HEK293 (cell line): ENCODE data around the gene DST.

Experiments used
- CTCF ChIA-PET: fragments of 350-600 bp; formaldehyde crosslinking; extraction: SDS; loops from one replicate; lab custom pipeline; 2021; ENCODE audit warnings: antibody characterized with exemption; lab: Yijun Ruan, JAX
- POLR2A ChIA-PET: fragments of 300-600 bp; formaldehyde crosslinking; extraction: SDS; loops from one replicate; lab custom pipeline; 2020; ENCODE audit warnings: antibody characterized with exemption, inconsistent platforms; lab: Yijun Ruan, JAX
- H3K27ac ChIP-seq: fragments of 200-500 bp; sonication (Bioruptor generic); 2 replicates; pipeline ENCODE4 v1.5.1; 2014; ENCODE audit warnings: low read depth, low read length, control low read depth, inconsistent platforms; ENCODE audit errors: extremely low read depth
- H3K36me3 ChIP-seq, 2 experiments: fragments of 200-500 bp in 1 of 2; sonication (Bioruptor generic) in 1 of 2; 1 replicate in 1 of 2; 2 replicates in 1 of 2; pipeline ENCODE4 v1.5.1; 2014 to 2017; ENCODE audit warnings: inconsistent platforms in 2 of 2, low read length in 2 of 2; ENCODE audit not compliant: control insufficient read depth in 2 of 2, insufficient read depth in 1 of 2
- H3K4me1 ChIP-seq: fragments of 200-500 bp; sonication (Bioruptor generic); 2 replicates; pipeline ENCODE4 v1.5.1; 2014; ENCODE audit warnings: mild to moderate bottlenecking, low read length, inconsistent platforms; ENCODE audit not compliant: control insufficient read depth, insufficient read depth
- H3K4me3 ChIP-seq: 2 replicates; pipeline ENCODE4 v1.5.1; 2011; ENCODE audit warnings: low read depth, mild to moderate bottlenecking, control low read depth, low read length, moderate library complexity
- H3K9me3 ChIP-seq: fragments of 200-500 bp; sonication (Bioruptor generic); 2 replicates; pipeline ENCODE4 v1.5.1; 2014; ENCODE audit warnings: low read depth, low read length, inconsistent platforms; ENCODE audit not compliant: control insufficient read depth, insufficient read depth
- SCRT2 ChIP-seq: fragments of 450-650 bp; formaldehyde crosslinking; IDR thresholded peaks from 2 replicates; pipeline ENCODE4 v1.5.1; 2016; ENCODE audit warnings: missing biosample characterization, missing genetic modification characterization
- SP7 ChIP-seq: fragments of 450-650 bp; formaldehyde crosslinking; IDR thresholded peaks from 2 replicates; pipeline ENCODE4 v1.5.1; 2016; ENCODE audit warnings: missing biosample characterization, missing genetic modification characterization
- ZBTB20 ChIP-seq: fragments of 450-650 bp; formaldehyde crosslinking; IDR thresholded peaks from 2 replicates; pipeline ENCODE4 v1.5.1; 2016; ENCODE audit warnings: missing biosample characterization, missing genetic modification characterization
- ZNF146 ChIP-seq: fragments of 450-650 bp; formaldehyde crosslinking; IDR thresholded peaks from 2 replicates; pipeline ENCODE4 v1.5.1; 2016; ENCODE audit warnings: missing biosample characterization, missing genetic modification characterization
- ZNF223 ChIP-seq: fragments of 450-650 bp; formaldehyde crosslinking; IDR thresholded peaks from 2 replicates; pipeline ENCODE4 v1.5.1; 2016; ENCODE audit warnings: missing biosample characterization, missing genetic modification characterization
- ZNF366 ChIP-seq: fragments of 450-650 bp; formaldehyde crosslinking; conservative IDR thresholded peaks from 2 replicates; pipeline ENCODE4 v1.5.1; 2016; ENCODE audit warnings: missing biosample characterization, missing genetic modification characterization
- ZNF514 ChIP-seq: fragments of 450-650 bp; formaldehyde crosslinking; IDR thresholded peaks from 2 replicates; pipeline ENCODE4 v1.5.1; 2016; ENCODE audit warnings: missing biosample characterization, missing genetic modification characterization
- ZNF549 ChIP-seq: fragments of 450-650 bp; IDR thresholded peaks from 2 replicates; pipeline ENCODE4 v1.5.1; 2018; ENCODE audit warnings: missing biosample characterization, missing genetic modification characterization, mild to moderate bottlenecking, inconsistent platforms, moderate library complexity
- TF ChIP-seq, protein P1 (sequence below): fragments of 450-650 bp; formaldehyde crosslinking; IDR thresholded peaks from 2 replicates; pipeline ENCODE4 v1.5.1; 2017; ENCODE audit warnings: missing biosample characterization, missing genetic modification characterization
- TF ChIP-seq, protein P2 (sequence below): fragments of 450-650 bp; formaldehyde crosslinking; IDR thresholded peaks from 2 replicates; pipeline ENCODE4 v1.5.1; 2017; ENCODE audit warnings: missing biosample characterization, missing genetic modification characterization
- TF ChIP-seq, protein P3 (sequence below): fragments of 450-650 bp; formaldehyde crosslinking; IDR thresholded peaks from 2 replicates; pipeline ENCODE4 v1.5.1; 2016; ENCODE audit warnings: missing biosample characterization, missing genetic modification characterization
- TF ChIP-seq, protein P4 (sequence below): fragments of 450-650 bp; formaldehyde crosslinking; IDR thresholded peaks from 2 replicates; pipeline ENCODE4 v1.5.1; 2016; ENCODE audit warnings: missing biosample characterization, missing genetic modification characterization

The DST gene

DNA sequence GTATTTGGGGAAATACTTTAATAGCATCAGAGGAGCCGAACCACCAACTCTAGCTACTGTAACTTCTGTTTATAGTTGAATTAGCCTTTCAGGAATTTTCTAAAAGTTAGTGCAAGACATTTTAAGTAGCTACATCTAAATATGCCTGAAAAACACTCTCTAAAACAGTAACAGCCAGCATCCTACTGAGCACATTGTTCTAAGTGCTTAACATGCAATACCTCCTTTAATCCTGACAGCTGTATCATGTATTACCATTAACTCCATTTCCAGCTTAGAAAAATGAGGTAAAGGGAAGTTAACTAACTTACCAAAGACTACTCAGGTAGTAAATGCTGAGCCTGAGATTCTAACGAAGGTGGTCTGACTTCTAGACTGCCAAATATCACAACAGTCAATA lies 120.7 kb downstream of the DST start:
- Histone ChIP-seq H3K4me1 (peaks cover 27% of the 10 kb centered on the region), H3K4me3 (no peak overlapping the region), H3K9me3 (no peaks in the 10 kb centered on the region), H3K27ac (no peak overlapping the region), H3K36me3 (peaks cover 20 to 25% of the 10 kb centered on the region in 2 experiments)
- ChIA-PET POLR2A (no interaction called here), CTCF (interaction anchor here (0.6 to 1.4 kb wide), 6 partner anchors 9 to 616 kb away, joined by 3 to 6 read pairs (median 4); no protein-coding TSS in a partner anchor)
- TF ChIP-seq SCRT2 = no peak
- TF ChIP-seq ZBTB20 (tag by site-specific recombination) = peak; percentile 10; the same call in 1 of the 2 replicates
- TF ChIP-seq, protein P1, sequence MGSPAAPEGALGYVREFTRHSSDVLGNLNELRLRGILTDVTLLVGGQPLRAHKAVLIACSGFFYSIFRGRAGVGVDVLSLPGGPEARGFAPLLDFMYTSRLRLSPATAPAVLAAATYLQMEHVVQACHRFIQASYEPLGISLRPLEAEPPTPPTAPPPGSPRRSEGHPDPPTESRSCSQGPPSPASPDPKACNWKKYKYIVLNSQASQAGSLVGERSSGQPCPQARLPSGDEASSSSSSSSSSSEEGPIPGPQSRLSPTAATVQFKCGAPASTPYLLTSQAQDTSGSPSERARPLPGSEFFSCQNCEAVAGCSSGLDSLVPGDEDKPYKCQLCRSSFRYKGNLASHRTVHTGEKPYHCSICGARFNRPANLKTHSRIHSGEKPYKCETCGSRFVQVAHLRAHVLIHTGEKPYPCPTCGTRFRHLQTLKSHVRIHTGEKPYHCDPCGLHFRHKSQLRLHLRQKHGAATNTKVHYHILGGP (tag by site-specific recombination) = peak; percentile 59; the same call in 1 of the 2 replicates

DNA sequence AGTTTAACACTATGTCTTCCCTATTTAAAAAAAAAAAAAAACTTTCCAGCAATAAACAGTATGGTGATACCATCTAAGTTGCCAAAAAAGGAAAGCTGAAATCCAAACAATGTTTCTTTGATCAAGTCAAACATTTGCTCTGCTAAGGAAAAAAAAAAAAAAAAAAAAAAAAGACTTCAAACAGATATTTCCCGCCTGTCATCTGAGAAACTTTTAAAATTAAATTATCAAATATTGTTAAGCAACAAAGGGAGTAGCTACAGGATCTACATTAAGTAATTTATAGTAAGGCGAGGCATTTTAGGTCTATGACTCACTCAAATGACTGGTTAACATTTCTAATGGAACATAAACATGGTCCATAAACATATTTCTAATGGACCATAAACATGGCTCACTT lies 121.2 kb downstream of the DST start:
- ChIA-PET POLR2A (no interaction called here), CTCF (interaction anchor here (0.6 to 1.5 kb wide), 8 partner anchors 9 to 616 kb away, joined by 3 to 6 read pairs (median 4); no protein-coding TSS in a partner anchor)
- H3K4me3 ChIP-seq = no peak overlapping the region
- TF ChIP-seq ZNF514 (tag by site-specific recombination) (no peak), ZNF366 (tag by site-specific recombination) (peak; percentile 28; the same call in 1 of the 2 replicates), ZNF223 (tag by site-specific recombination) (no peak), SP7 (tag by site-specific recombination) (0 out of 2 replicates have a peak, but pooled peaks have one; percentile 32)
- TF ChIP-seq, protein P2, sequence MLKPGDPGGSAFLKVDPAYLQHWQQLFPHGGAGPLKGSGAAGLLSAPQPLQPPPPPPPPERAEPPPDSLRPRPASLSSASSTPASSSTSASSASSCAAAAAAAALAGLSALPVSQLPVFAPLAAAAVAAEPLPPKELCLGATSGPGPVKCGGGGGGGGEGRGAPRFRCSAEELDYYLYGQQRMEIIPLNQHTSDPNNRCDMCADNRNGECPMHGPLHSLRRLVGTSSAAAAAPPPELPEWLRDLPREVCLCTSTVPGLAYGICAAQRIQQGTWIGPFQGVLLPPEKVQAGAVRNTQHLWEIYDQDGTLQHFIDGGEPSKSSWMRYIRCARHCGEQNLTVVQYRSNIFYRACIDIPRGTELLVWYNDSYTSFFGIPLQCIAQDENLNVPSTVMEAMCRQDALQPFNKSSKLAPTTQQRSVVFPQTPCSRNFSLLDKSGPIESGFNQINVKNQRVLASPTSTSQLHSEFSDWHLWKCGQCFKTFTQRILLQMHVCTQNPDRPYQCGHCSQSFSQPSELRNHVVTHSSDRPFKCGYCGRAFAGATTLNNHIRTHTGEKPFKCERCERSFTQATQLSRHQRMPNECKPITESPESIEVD (tag by site-specific recombination) = peak; percentile 28; the same call in 1 of the 2 replicates
- TF ChIP-seq, protein P3, sequence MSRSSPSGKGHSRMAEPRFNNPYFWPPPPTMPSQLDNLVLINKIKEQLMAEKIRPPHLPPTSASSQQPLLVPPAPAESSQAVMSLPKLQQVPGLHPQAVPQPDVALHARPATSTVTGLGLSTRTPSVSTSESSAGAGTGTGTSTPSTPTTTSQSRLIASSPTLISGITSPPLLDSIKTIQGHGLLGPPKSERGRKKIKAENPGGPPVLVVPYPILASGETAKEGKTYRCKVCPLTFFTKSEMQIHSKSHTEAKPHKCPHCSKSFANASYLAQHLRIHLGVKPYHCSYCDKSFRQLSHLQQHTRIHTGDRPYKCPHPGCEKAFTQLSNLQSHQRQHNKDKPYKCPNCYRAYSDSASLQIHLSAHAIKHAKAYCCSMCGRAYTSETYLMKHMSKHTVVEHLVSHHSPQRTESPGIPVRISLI (tag by site-specific recombination) = 0 out of 2 replicates have a peak, but pooled peaks have one; percentile 69
- no peaks in the 10 kb centered on the region for H3K9me3 ChIP-seq
- H3K36me3 ChIP-seq = peaks cover 18 to 24% of the 10 kb centered on the region in 2 experiments
- no peak overlapping the region for H3K27ac ChIP-seq
- H3K4me1 ChIP-seq = peaks cover 29% of the 10 kb centered on the region

DNA sequence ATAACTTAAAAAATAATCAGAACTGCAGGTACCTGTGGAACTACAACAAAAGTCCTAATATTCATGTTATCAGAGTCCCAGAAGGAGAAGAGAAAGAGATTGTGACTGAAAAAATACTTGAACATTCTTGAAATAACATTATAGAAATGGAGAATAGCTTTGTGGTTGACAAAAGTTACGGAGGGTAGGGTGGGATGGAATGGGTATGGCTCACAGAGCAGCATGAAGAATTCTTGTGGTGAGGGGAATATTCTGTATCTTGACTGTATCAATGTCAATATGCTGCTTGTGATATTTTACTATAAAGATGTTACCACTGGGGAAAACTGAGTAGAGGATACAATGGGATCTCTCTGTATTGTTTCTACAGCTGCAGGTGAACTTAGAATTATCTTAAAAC lies 122.5 kb downstream of the DST start:
- H3K36me3 ChIP-seq = peaks cover 17 to 20% of the 10 kb centered on the region in 2 experiments
- H3K4me1 ChIP-seq = peaks cover 27% of the 10 kb centered on the region
- H3K9me3 ChIP-seq = no peaks in the 10 kb centered on the region
- CTCF ChIA-PET = interaction anchor here (0.6 to 1.5 kb wide), 6 partner anchors 30 to 153 kb away, joined by 3 to 6 read pairs (median 4); no protein-coding TSS in a partner anchor
- no peak overlapping the region for H3K4me3 ChIP-seq
- POLR2A ChIA-PET = no interaction called here
- TF ChIP-seq, protein P4, sequence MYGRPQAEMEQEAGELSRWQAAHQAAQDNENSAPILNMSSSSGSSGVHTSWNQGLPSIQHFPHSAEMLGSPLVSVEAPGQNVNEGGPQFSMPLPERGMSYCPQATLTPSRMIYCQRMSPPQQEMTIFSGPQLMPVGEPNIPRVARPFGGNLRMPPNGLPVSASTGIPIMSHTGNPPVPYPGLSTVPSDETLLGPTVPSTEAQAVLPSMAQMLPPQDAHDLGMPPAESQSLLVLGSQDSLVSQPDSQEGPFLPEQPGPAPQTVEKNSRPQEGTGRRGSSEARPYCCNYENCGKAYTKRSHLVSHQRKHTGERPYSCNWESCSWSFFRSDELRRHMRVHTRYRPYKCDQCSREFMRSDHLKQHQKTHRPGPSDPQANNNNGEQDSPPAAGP (tag by site-specific recombination) = no peak
- no peak for TF ChIP-seq ZNF549 (tag by site-specific recombination)
- no peak for TF ChIP-seq ZNF146 (tag by site-specific recombination)
- no peak overlapping the region for H3K27ac ChIP-seq
